SK-N-SH (cell line): Measurements from ENCODE around the gene GRIPAP1. TPM values are rescaled to one million over a fixed set of nuclear protein-coding genes. Genes with fewer than 3 reads are reported as not detected.

Experiments
- CTCF ChIA-PET: fragments of 300-600, 350-600 bp; formaldehyde crosslinking; extraction: SDS; loops from one replicate; lab custom pipeline; 2021; lab: Yijun Ruan, JAX
- POLR2A ChIA-PET: fragments of 350-600 bp; sonication (Branson Sonifier 250); formaldehyde crosslinking; extraction: SDS; loops from one replicate; lab custom pipeline; 2020; ENCODE audit warnings: antibody characterized with exemption, inconsistent platforms; lab: Yijun Ruan, JAX
- DNase-seq: peaks from one replicate; pipeline ENCODE4 v3.0.0; 2012
- H2AFZ ChIP-seq: fragments of 200-600 bp; sonication (generic); 2 replicates; pipeline ENCODE4 v1.8.1; 2016; ENCODE audit warnings: antibody characterized with exemption, mild to moderate bottlenecking, low read depth
- H3F3A ChIP-seq: fragments of 200-600 bp; sonication (generic); replicated peaks from 2 replicates; pipeline ENCODE3; 2016; ENCODE audit warnings: antibody characterized with exemption, mild to moderate bottlenecking; ENCODE audit not compliant: insufficient read depth
- H3K27ac ChIP-seq, 2 experiments: fragments of 200-500 bp in 1 of 2; fragments of 200-600 bp in 1 of 2; sonication (Bioruptor generic) in 1 of 2; sonication (generic), shearing (Covaris generic) in 1 of 2; 2 replicates each; pipeline versions ENCODE4 v1.5.1 to v1.6.1; 2014 to 2016; ENCODE audit warnings: low read depth in 2 of 2, inconsistent platforms in 1 of 2, low read length in 1 of 2, mild to moderate bottlenecking in 1 of 2, mixed read lengths in 1 of 2
- H3K27me3 ChIP-seq: fragments of 200-600 bp; sonication (generic), shearing (Covaris generic); 2 replicates; pipeline ENCODE4 v1.6.1; 2016; ENCODE audit warnings: mixed run types; ENCODE audit not compliant: insufficient read depth
- H3K36me3 ChIP-seq, 2 experiments: fragments of 200-500 bp in 1 of 2; fragments of 200-600 bp in 1 of 2; sonication (Bioruptor generic) in 1 of 2; sonication (generic) in 1 of 2; replicated peaks in 1 of 2; 2 replicates each; pipeline versions ENCODE3 to v1.5.1; 2014 to 2016; ENCODE audit warnings: low read length in 1 of 2, mild to moderate bottlenecking in 1 of 2; ENCODE audit not compliant: insufficient read depth in 2 of 2, control insufficient read depth in 1 of 2
- H3K4me1 ChIP-seq, 2 experiments: fragments of 200-500 bp in 1 of 2; fragments of 200-600 bp in 1 of 2; sonication (Bioruptor generic) in 1 of 2; sonication (generic), shearing (Covaris generic) in 1 of 2; 2 replicates each; pipeline versions ENCODE4 v1.5.1 to v1.6.1; 2014 to 2016; ENCODE audit warnings: low read depth in 1 of 2, low read length in 1 of 2, mixed run types in 1 of 2; ENCODE audit not compliant: insufficient read depth in 2 of 2, control insufficient read depth in 1 of 2
- H3K4me2 ChIP-seq: fragments of 200-600 bp; sonication (generic), shearing (Covaris generic); 2 replicates; pipeline ENCODE4 v1.6.1; 2017; ENCODE audit warnings: mixed run types
- H3K4me3 ChIP-seq, 2 experiments: fragments of 200-500 bp in 1 of 2; fragments of 200-600 bp in 1 of 2; sonication (Bioruptor generic) in 1 of 2; sonication (generic), shearing (Covaris generic) in 1 of 2; 2 replicates each; pipeline versions ENCODE4 v1.5.1 to v1.8.1; 2014 to 2016; ENCODE audit warnings: low read depth in 2 of 2, inconsistent platforms in 1 of 2, low read length in 1 of 2, mild to moderate bottlenecking in 1 of 2, mixed read lengths in 1 of 2, moderate library complexity in 1 of 2
- H3K79me2 ChIP-seq: fragments of 200-600 bp; sonication (generic); 2 replicates; pipeline ENCODE4 v1.8.1; 2017; ENCODE audit warnings: mild to moderate bottlenecking; ENCODE audit not compliant: insufficient read depth
- H3K9ac ChIP-seq: fragments of 200-600 bp; sonication (generic); 2 replicates; pipeline ENCODE4 v1.6.1; 2017; ENCODE audit warnings: mixed run types
- H3K9me2 ChIP-seq: fragments of 200-600 bp; sonication (generic); 2 replicates; pipeline ENCODE4 v1.6.1; 2017; ENCODE audit warnings: mixed run types
- H3K9me3 ChIP-seq: fragments of 200-600 bp; sonication (generic); 2 replicates; pipeline ENCODE4 v1.6.1; 2017; ENCODE audit warnings: mixed run types, mild to moderate bottlenecking, moderate library complexity
- H4K20me1 ChIP-seq: fragments of 200-600 bp; sonication (generic); 2 replicates; pipeline ENCODE4 v1.6.1; 2017; ENCODE audit warnings: mild to moderate bottlenecking, mixed run types; ENCODE audit not compliant: insufficient read depth
- CHD2 ChIP-seq: fragments of 150-350 bp; IDR thresholded peaks from 2 replicates; pipeline ENCODE4 v1.6.1; 2018; ENCODE audit warnings: low read length; ENCODE audit not compliant: partially characterized antibody
- FOXJ3 ChIP-seq: sonication (generic); formaldehyde crosslinking; IDR thresholded peaks from 2 replicates; pipeline ENCODE4 v1.5.1; 2020; ENCODE audit warnings: mild to moderate bottlenecking, missing genetic modification reagents
- FOXM1 ChIP-seq: IDR thresholded peaks from 2 replicates; pipeline ENCODE4 v1.4.0; 2012; ENCODE audit warnings: low read depth, mild to moderate bottlenecking
- JUND ChIP-seq: IDR thresholded peaks from 2 replicates; pipeline ENCODE4 v1.4.0; 2012
- MEF2A ChIP-seq: IDR thresholded peaks from 2 replicates; pipeline ENCODE4 v1.4.0; 2012; ENCODE audit warnings: low read depth, borderline replicate concordance
- MXI1 ChIP-seq: IDR thresholded peaks from 2 replicates; pipeline ENCODE4 v1.6.1; 2012; ENCODE audit warnings: mild to moderate bottlenecking, low read depth, low read length, improper control_type of control experiment
- NFIC ChIP-seq: IDR thresholded peaks from 2 replicates; pipeline ENCODE4 v1.4.0; 2012; ENCODE audit warnings: borderline replicate concordance
- RCOR1 ChIP-seq: fragments of 150-350 bp; IDR thresholded peaks from 2 replicates; pipeline ENCODE4 v1.6.1; 2017; ENCODE audit warnings: antibody characterized with exemption, low read length
- RFX5 ChIP-seq: IDR thresholded peaks from 2 replicates; pipeline ENCODE4 v1.6.1; 2012; ENCODE audit warnings: mild to moderate bottlenecking, improper control_type of control experiment, low read length
- SMC3 ChIP-seq: IDR thresholded peaks from 2 replicates; pipeline ENCODE4 v1.6.1; 2012; ENCODE audit warnings: low read depth, low read length, improper control_type of control experiment
- TCF12 ChIP-seq: IDR thresholded peaks from 2 replicates; pipeline ENCODE4 v1.4.0; 2012
- TEAD4 ChIP-seq: IDR thresholded peaks from 2 replicates; pipeline ENCODE4 v1.4.0; 2012; ENCODE audit warnings: mild to moderate bottlenecking, borderline replicate concordance; ENCODE audit not compliant: insufficient read depth
- USF2 ChIP-seq: fragments of 150-350 bp; IDR thresholded peaks from 2 replicates; pipeline ENCODE4 v1.6.1; 2017; ENCODE audit warnings: antibody characterized with exemption, low read length, low read depth, borderline replicate concordance
- WGBS: methylation state at CpG from one replicate; pipeline ENCODE4 v1.1.6; 2017; ENCODE audit warnings: low lambda C conversion rate; 5-methylcytosine and 5-hydroxymethylcytosine counted together
- polyA plus RNA-seq, 3 experiments: library from polyadenylated mRNA; depleted of rRNA; stranded (reverse); fragments of >200 nt; gene quantifications; 2 replicates each; pipeline ENCODE4 v1.2.3, GENCODE V29; 2012
- TF ChIP-seq, protein P1 (sequence below): IDR thresholded peaks from 2 replicates; pipeline ENCODE4 v1.6.1; 2012; ENCODE audit warnings: mild to moderate bottlenecking, low read depth, low read length, moderate library complexity
- TF ChIP-seq, protein P2 (sequence below): IDR thresholded peaks from 2 replicates; pipeline ENCODE4 v1.4.0; 2012; ENCODE audit warnings: low read depth, borderline replicate concordance
- TF ChIP-seq, protein P3 (sequence below): IDR thresholded peaks from 2 replicates; pipeline ENCODE4 v1.4.0; 2012; ENCODE audit warnings: low read depth

Gene GRIPAP1
- polyA plus RNA-seq, 1 of the 3 experiments (the other 2 are of a cell fraction), result 63.6 TPM

DNA sequence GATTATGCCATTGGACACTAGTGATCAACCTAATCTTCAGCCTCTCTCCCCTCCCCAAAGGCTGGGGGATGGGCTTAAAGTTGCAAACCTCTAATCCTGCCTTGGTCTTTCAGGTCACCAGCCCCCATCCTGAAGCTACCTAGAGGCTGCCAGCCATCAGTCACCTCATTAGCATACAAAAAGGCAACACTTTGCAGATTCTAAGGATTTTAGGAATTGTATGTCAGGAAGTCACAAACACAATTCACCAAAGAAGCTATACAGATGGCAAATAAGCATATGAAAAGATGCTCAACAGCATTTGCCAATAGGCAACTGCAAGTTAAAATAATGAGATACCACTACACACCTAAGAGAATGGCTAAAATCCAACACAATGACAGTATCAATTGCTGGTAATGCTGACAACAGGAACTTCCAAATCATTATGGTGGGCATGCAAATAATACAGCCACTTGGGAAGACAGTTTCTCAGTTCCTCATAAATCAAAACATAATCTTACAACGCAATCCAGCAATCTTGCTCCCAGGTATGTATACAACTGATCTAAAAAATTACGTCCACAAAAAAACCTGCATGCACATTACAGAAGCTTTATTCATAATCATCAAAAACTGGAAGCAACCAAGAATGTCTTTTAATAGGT lies 74.2 kb downstream of the GRIPAP1 start:
- H3K9ac ChIP-seq, result no peak overlapping the region
- POLR2A ChIA-PET, result interaction anchor here (0.6 kb wide), 1 partner anchor 672 kb away, joined by 3 read pairs; no protein-coding TSS in a partner anchor
- H4K20me1 ChIP-seq, result no peaks in the 10 kb centered on the region
- 93% methylated on average over 2 of the region's 2 CpGs for WGBS
- CTCF ChIA-PET, result interaction anchor here (0.9 to 1.6 kb wide), 3 partner anchors 12 to 18 kb away, joined by 3 to 10 read pairs (median 4); no protein-coding TSS in a partner anchor
- H3K79me2 ChIP-seq, result no peaks in the 10 kb centered on the region
- no peak overlapping the region for H3K27ac ChIP-seq
- no peaks in the 10 kb centered on the region for H3K9me2 ChIP-seq
- no peak overlapping the region for H3K4me2 ChIP-seq
- no peak for TF ChIP-seq RCOR1
- TF ChIP-seq CHD2, result no peak
- no peak for TF ChIP-seq NFIC
- TF ChIP-seq, protein P1, sequence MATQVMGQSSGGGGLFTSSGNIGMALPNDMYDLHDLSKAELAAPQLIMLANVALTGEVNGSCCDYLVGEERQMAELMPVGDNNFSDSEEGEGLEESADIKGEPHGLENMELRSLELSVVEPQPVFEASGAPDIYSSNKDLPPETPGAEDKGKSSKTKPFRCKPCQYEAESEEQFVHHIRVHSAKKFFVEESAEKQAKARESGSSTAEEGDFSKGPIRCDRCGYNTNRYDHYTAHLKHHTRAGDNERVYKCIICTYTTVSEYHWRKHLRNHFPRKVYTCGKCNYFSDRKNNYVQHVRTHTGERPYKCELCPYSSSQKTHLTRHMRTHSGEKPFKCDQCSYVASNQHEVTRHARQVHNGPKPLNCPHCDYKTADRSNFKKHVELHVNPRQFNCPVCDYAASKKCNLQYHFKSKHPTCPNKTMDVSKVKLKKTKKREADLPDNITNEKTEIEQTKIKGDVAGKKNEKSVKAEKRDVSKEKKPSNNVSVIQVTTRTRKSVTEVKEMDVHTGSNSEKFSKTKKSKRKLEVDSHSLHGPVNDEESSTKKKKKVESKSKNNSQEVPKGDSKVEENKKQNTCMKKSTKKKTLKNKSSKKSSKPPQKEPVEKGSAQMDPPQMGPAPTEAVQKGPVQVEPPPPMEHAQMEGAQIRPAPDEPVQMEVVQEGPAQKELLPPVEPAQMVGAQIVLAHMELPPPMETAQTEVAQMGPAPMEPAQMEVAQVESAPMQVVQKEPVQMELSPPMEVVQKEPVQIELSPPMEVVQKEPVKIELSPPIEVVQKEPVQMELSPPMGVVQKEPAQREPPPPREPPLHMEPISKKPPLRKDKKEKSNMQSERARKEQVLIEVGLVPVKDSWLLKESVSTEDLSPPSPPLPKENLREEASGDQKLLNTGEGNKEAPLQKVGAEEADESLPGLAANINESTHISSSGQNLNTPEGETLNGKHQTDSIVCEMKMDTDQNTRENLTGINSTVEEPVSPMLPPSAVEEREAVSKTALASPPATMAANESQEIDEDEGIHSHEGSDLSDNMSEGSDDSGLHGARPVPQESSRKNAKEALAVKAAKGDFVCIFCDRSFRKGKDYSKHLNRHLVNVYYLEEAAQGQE, result no peak
- no peak for TF ChIP-seq JUND
- TF ChIP-seq MEF2A, result no peak
- TF ChIP-seq FOXM1, result no peak
- TF ChIP-seq RFX5, result no peak
- TF ChIP-seq TEAD4, result no peak
- TF ChIP-seq, protein P2, sequence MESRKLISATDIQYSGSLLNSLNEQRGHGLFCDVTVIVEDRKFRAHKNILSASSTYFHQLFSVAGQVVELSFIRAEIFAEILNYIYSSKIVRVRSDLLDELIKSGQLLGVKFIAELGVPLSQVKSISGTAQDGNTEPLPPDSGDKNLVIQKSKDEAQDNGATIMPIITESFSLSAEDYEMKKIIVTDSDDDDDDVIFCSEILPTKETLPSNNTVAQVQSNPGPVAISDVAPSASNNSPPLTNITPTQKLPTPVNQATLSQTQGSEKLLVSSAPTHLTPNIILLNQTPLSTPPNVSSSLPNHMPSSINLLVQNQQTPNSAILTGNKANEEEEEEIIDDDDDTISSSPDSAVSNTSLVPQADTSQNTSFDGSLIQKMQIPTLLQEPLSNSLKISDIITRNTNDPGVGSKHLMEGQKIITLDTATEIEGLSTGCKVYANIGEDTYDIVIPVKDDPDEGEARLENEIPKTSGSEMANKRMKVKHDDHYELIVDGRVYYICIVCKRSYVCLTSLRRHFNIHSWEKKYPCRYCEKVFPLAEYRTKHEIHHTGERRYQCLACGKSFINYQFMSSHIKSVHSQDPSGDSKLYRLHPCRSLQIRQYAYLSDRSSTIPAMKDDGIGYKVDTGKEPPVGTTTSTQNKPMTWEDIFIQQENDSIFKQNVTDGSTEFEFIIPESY, result no peak
- TF ChIP-seq, protein P3, sequence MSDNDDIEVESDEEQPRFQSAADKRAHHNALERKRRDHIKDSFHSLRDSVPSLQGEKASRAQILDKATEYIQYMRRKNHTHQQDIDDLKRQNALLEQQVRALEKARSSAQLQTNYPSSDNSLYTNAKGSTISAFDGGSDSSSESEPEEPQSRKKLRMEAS, result no peak
- TF ChIP-seq TCF12, result no peak
- no peak for TF ChIP-seq MXI1
- no peak for TF ChIP-seq USF2
- TF ChIP-seq FOXJ3 (CRISPR knock-in tag), result no peak
- TF ChIP-seq SMC3, result no peak
- TF ChIP-seq, all 33 proteins: peak for 0
- Histone ChIP-seq H3F3A (no peaks in the 10 kb centered on the region), H3K36me3 (peaks cover 20 to 50% of the 10 kb centered on the region in 2 experiments), H3K27me3 (no peaks in the 10 kb centered on the region), H3K4me3 (no peak overlapping the region), H2AFZ (no peak overlapping the region), H3K9me3 (no peaks in the 10 kb centered on the region), H3K4me1 (no peaks in the 10 kb centered on the region)
- no peak for DNase-seq
